HG03442 (cell line): Measurements from ENCODE around the gene STK16.

Experiments
- ATAC-seq: cut with Tn5 transposase; IDR thresholded peaks from one replicate; pipeline ENCODE4 v1.9.1; 2021; ENCODE audit warnings: mild to moderate bottlenecking, moderate library complexity; ENCODE audit not compliant: unreplicated experiment

Gene STK16

DNA sequence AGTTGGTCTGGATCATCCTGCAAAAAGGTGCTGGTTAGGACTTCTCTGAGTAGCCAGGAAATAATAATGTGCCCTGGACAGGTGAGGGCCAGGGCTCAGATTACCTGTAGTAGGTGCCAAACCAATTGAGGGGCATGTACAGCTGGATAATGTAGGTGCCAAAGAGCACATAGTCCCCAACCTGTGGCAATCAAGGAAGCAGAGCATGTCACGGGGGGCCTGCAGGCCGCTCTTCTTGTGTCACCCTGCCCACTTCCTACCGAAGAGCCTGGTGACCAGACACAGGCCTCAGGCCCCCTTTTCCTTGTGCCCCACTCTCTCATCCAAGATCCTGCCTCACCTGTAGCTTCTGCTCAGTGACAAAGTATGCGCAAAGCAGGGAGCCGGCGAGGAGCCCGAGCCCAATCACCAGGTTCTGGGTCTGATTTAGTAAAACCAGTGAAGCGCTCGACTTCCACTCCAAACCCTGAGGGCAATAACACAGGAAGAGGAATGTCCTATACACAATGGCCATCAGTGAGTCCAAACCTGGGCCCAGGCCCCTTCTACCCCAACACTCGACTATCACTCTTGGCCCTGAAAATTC lies 31.7 kb upstream of the STK16 start:
- no peak for ATAC-seq

GRCh38 chr2:219214141-219214540 lies 31.1 kb upstream of the STK16 start:
- ATAC-seq, result no peak

DNA sequence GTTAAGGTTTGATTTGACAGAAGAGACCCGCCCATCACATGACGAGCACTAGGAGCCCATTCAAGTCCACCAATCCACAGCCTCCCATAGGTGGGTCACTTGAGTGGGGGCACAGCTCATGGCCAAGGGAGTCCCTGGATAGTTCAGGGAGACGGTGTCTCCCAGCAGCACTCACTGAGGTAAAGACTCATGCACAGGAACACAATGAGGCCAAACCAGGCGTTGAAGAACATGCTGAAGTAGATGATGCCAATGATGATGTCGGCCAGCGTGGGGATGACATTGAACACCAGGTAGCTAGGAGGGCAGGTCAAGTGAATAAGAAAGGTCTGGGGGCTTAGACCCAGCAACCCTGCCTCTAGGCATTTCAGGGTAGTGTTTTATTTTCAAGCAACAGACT lies 30.5 kb upstream of the STK16 start:
- no peak for ATAC-seq

GRCh38 chr2:219215871-219216534 lies 29.3 kb upstream of the STK16 start:
- no peak for ATAC-seq

DNA sequence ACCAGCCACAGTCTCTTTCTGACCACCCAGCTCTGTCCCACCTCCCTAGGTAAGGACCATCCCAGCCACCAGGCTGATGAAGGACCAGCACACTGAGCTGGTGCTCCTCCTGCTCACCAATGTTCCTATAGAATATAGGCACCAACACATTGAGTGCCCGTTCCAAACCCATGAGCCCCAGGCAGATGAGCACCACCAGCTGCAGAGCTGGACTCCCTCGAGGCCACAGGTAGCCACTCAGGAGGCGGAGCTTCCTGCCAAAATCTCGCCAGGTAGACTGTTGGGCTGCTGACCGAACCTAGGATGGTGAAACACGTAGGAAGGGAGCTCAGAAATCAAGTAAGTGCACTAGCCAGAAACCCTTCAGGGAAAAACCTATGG lies 28.8 kb upstream of the STK16 start:
- no peak for ATAC-seq

GRCh38 chr2:219218217-219218731 lies 27.0 kb upstream of the STK16 start:
- ATAC-seq, result peak; percentile 22

- peak; percentile 69 for ATAC-seq
Measured at GRCh38 chr2:219218732-219219701, 26.3 kb upstream of the STK16 start, which contains the start of gene ABCB6. ABCB6 (minus strand) TSS chr2:219218958; CDS start chr2:219218673, 285 bp downstream.

DNA sequence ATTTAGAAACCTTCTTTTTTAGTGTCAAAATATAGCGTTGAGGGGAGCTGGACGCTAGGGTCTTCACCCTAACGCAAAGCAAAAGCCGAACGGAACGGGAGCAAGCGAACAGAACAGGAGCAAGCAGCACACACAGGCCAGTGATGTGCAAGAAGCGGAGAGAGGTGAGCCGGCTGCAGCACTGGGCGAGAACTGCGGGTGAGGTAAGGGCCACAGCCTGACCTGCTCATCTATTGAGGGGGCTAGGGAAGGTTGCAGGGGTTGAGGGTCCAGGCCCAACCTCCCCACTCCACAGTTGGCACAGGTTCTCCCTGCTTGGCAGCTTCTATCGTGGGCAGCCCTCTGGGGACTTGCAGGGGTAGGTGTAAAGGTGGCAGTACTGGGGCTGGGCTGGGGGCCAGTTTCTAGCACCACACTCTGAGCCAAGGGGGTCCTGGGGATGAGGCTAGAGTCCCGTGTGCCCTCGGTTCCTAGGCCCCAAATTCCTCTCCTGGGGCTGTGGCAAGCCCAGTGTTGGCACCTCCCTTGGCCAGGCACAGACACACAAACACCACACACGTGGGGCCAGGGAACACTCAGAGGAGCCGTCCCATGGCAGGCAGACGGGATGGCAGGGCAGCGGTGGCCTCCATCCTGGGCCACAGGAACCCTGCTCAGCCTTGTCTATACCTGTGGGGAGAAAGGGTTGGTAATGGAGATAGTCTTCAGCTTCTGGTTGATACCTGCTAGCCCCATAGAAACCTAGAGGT lies 25.3 kb upstream of the STK16 start:
- ATAC-seq, result no peak

DNA sequence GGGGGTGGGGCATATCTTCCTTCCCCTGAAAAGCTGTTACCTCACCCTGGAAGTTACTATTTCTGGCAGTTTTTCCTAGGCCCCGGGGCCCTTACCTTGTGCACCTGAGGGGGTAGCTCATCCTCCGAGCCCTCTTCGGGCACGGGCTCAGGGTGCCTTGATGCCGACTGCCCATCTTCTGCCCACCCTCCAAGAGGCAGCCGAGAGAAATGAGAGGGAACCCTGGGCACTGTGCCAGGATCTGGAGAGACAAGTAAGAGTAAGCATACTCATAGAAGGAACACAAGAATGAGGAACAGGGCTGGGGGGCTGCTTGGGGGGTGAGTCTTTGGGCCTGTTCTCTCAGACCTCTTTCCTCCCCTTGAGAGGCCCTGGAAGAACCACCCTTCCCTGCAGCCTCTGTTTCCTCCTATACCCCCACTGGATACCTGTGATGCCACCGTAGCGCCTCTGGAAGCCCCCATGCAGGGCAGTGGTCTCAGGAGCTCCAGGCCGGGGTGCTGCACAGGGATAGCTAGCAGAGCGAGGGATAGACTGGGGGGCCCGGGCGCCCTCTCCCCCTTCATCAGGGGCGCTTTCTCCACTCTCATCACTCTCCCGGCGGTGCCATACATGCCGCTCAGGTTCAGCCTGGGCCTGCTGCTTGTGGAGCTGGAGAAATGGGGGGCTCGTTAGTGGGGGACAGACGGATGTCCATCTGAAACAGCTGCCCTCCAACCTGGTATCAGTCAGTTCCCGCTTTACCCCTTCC lies 24.5 kb upstream of the STK16 start:
- ATAC-seq, result no peak

DNA sequence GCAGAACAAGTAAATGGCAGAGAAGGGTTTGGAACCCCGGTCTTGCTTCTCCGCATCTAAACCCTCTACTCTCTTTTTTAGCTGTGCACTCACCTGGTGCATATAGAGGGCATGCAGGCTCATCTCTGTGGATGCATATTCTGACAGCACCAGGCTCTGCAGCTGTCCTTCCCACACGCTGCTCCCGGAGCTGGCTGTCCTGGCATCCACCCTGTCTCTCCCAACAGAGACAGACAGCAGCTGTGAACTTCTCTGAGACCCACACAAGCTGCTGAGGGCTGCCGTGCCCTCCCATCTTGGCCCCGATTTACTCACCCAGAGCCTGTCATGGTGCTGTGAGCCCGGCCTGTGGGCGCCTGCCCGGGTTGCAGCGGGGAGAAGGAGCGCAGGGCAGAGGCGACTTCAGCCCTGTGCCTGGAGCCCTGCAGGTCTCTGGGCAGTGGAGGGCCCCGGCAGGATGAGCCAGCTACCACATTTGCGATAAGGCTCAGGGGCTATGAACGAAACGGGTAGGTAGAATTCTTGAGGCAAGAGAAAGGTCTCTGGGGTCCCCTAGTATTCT lies 23.2 kb upstream of the STK16 start:
- ATAC-seq, result no peak

DNA sequence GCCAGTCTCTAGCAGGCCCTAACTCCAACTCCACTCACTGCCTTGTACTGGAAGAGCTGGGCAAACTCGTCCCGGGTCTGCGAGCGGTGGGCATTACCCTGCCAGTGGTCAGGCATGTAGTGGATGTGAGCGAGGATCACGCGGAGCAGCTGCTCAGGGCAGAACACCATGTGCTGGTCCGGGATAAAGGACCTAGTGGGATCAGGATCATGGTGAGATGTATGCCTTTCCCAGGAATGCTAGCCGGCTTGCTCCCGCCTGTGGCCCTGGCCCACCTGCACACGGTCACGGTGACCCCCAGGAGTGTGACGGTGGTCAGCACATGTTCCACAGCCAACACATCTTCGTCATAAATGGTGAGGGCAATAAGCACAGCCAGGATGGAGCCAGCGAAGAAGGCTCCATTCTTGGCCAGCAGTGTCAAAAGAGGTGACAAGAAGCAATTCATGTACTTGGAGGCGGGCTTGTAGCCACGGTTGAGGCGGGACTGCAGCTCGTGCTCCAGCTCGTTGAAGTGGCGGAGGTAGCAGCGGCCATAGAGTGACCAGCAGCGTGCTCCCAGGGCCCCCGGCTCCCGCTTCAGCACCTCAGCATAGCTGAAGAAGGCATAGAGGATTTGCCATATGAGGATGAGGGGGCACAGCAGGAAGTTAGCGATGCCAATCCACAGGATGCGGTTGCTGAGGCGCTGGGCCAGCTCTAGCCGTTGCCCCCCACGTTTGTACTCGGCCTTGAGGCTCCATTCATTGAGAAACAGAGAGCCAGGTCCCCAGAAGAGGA lies 21.3 kb upstream of the STK16 start:
- ATAC-seq, result no peak

DNA sequence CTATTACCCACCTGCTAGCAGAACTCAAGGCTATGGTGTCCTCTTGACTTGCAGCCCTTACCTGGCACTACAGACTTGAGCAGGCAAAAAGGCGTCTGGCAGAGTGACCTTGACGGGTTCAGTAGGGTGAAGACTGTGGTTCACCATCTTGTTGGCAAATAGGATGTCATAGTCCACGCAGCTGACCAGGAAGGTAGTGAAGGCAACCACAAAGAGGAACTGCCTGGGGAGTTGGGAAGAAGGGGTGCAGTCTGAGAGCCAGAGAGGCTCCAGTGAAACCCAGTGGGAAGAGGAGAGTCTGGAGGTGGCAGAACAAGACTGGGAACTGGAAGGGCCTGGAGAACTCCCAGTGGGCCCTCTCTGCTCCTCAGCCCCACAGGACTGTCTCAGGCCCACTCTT lies 19.9 kb upstream of the STK16 start:
- no peak for ATAC-seq

DNA sequence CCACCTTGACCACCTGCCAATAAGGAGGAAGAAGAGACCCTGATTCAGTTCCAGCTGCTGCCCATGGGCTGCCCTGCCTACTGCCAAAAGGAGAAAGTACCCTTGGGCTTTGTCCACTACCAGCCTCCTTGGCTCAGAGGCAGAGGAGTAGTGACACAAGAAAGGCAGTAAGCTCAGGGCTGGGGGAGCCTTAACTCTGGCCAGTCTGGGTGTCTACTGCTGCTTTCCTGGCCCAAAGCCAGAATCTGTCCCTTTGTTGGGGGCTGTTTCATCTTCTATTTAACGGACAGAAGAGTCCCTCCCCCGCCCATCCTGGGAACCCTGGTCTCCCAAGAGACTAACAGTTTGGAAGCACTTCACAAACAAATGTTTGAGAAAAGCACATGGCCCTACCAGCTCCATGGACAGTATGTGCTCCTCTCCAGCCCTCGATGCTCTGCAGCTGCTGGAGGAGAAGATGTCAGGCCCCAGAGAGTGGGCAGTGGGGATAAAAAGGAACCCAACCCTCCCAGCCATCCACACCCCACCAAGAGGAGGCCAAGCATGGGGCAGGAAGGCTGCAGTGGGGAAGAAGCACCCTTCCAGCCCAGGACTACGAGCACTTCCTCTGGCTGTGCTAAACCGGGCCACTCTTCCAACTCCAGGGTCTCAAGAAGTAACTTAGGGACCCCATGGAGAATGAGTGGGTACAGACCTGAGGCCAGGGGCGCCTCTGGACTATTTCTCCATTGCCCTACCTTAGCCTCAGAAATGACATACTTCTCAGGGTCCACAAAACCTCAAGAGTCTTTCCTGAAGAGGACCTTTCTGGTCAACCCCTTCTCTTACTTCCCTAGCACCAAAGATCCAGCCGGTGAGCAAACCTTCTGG lies 17.0 kb upstream of the STK16 start:
- ATAC-seq, result no peak

DNA sequence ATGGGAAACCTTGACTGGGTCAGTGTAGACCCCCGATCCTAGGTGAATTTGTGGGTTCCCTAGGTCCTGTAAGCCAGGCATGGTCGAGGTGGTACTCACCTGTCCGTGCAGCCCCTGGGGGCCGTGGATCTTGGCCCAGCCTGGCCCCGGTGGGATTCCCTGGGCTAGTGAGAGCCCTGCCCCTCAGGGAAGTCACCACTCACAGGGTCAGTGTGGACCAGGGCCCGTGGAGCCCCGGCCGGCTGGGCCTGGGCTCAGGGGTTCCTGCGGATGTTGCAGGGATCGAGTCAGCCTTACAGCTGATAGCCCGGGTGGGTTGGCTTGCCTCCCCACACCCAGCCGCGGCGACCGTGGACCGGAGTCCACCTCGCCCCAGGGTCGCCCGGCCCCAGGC lies 16.4 kb upstream of the STK16 start:
- ATAC-seq, result no peak

DNA sequence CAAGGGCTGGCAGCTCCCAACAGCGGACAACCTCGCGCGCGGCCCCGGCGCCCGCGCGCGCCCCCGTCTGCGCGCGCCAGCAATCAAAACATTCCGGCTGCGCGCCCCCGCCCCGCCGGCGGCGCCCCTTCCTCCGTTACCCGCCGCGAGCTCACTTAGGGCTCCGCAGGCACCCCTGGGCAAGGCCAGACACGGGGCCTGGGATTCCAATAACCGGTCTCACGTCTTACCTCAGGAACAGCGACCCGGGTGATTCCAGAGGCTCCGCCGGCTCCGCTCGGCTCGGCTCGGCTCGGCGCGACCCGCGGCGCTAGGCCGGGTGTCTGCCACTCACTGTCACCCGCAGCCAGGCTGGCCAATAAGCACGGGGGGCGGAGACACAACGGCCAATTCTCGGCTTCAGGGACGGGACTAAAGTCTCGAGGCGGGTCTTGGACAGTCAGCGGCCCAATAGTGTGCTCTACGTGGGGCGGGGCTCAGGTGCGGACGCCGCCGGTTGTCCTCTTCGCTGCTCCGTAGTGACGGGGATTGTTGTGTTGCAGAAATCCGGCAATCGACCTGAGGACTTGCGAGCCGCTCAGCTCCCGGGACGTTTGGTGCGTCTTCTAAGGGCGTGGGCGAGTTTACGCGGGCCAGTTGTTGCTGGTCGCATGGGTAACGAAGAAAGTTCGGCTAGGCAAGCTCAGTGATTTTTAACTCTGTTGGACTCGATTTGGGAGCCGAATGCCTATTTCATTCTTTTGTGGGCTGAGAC lies 15.8 kb upstream of the STK16 start, which contains the start of the genes ANKZF1 and ATG9A:
Gene ANKZF1, plus strand, starts transcription at position 502 of the 754 bp plus-strand sequence. CDS start 452 bp downstream, outside the sequence.
Gene ATG9A, minus strand, starts transcription at position 332 of the 754 bp plus-strand sequence. CDS start 1,612 bp downstream, outside the sequence.
- peak; percentile 95 for ATAC-seq

GRCh38 chr2:219230059-219230540 lies 15.2 kb upstream of the STK16 start:
- ATAC-seq, result no peak

DNA sequence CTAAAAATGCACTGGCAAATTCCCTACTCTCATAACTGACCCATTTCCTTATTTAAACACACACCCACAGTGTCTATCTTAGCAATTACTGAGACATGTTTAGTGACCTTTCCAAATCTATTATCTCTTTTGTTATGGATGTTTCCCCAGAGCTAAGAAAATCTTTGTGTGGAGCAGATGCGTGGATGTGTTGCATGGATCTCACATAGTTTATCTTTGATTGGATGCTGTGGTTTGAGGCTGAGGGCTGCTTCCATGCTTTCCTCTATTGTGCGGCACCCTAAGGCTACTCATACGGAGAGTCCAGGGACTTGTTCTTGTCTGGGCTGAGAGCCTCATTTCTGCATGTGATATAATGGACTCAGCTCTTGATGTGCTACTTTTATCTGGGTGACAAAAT lies 10.9 kb upstream of the STK16 start:
- ATAC-seq, result no peak
